Measurements from ENCODE around the gene DHX40.

- no peak for TF ChIP-seq EZH2 (IDR thresholded peaks at IDR 0.05; ENCODE audit: borderline replicate concordance)
- no peak for TF ChIP-seq CTCF (IDR thresholded peaks at IDR 0.05; ENCODE audit: poor library complexity)
- TF ChIP-seq EZH2phosphoT487 (IDR thresholded peaks at IDR 0.05; ENCODE audit: low read depth, severe bottlenecking, unreplicated experiment): no peak
Observed at GRCh38 chr17:59642565-59642964, 77.2 kb downstream of the DHX40 start.
